IMR-90 (cell line): ENCODE results near the gene ATP6AP1. TPM values are rescaled to one million over a fixed set of nuclear protein-coding genes. Genes with fewer than 3 reads are reported as not detected.
A peak's percentile ranks its signal among the peaks of the same experiment; 100 is the strongest.

Source experiments
- ATAC-seq: fragments of 200-7000 bp; cut with Tn5 transposase; 2 replicates; pipeline ENCODE4 v1.9.1; 2020; ENCODE audit warnings: low read depth, mild to moderate bottlenecking, moderate library complexity
- BruUV-seq: library from RNA; stranded (reverse); fragments of 400-500 nt; replicated peaks from 2 replicates; lab custom pipeline; 2021; lab: Mats Ljungman, UMichigan
- CTCF ChIA-PET: fragments of 300-600 bp; formaldehyde crosslinking; extraction: SDS; loops from one replicate; lab custom pipeline; 2021; ENCODE audit warnings: antibody characterized with exemption; lab: Yijun Ruan, JAX
- POLR2A ChIA-PET: fragments of 300-600 bp; sonication (Branson Sonifier 250); formaldehyde crosslinking; loops from one replicate; lab custom pipeline; 2022; ENCODE audit warnings: antibody characterized with exemption; ENCODE audit not compliant: unreplicated experiment; lab: Charles Lee
- DNase-seq: peaks from one replicate; pipeline ENCODE4 v3.0.0; 2013
- H2AFZ ChIP-seq: replicated peaks from 2 replicates; pipeline ENCODE3; 2013; ENCODE audit warnings: low read length, mild to moderate bottlenecking; ENCODE audit not compliant: poor library complexity
- H2AK5ac ChIP-seq: 2 replicates; pipeline ENCODE4 v1.6.1; 2013; ENCODE audit warnings: low read depth, low read length, inconsistent platforms
- H2AK9ac ChIP-seq: replicated peaks from 2 replicates; pipeline ENCODE3; 2013; ENCODE audit warnings: mild to moderate bottlenecking, low read depth, low read length, moderate library complexity; ENCODE audit not compliant: poor library complexity
- H2BK120ac ChIP-seq: 2 replicates; pipeline ENCODE4 v1.6.1; 2013; ENCODE audit warnings: low read depth, low read length, inconsistent platforms
- H2BK15ac ChIP-seq: 3 replicates; pipeline ENCODE4 v1.6.1; 2013; ENCODE audit warnings: low read depth, low read length, inconsistent platforms
- H2BK20ac ChIP-seq: 2 replicates; pipeline ENCODE4 v1.6.1; 2013; ENCODE audit warnings: low read depth, mild to moderate bottlenecking, inconsistent platforms, low read length, moderate library complexity
- H2BK5ac ChIP-seq: 2 replicates; pipeline ENCODE4 v1.6.1; 2013; ENCODE audit warnings: mild to moderate bottlenecking, low read depth, low read length, inconsistent platforms; ENCODE audit not compliant: poor library complexity, severe bottlenecking
- H3K14ac ChIP-seq: replicated peaks from 2 replicates; pipeline ENCODE4 v1.6.1; 2013; ENCODE audit warnings: low read depth, low read length, inconsistent platforms
- H3K18ac ChIP-seq: 2 replicates; pipeline ENCODE4 v1.6.1; 2013; ENCODE audit warnings: low read depth, low read length, control low read depth
- H3K23ac ChIP-seq: 2 replicates; pipeline ENCODE4 v1.6.1; 2013; ENCODE audit warnings: low read depth, low read length, inconsistent platforms
- H3K27ac ChIP-seq: 2 replicates; pipeline ENCODE4 v1.5.1; 2013; ENCODE audit warnings: mild to moderate bottlenecking, control low read depth, low read length; ENCODE audit not compliant: insufficient read depth
- H3K27me3 ChIP-seq: 2 replicates; pipeline ENCODE4 v1.6.1; 2013; ENCODE audit warnings: low read length; ENCODE audit not compliant: control insufficient read depth, insufficient read depth
- H3K36me3 ChIP-seq: 2 replicates; pipeline ENCODE4 v1.6.1; 2013; ENCODE audit warnings: low read length, mixed read lengths; ENCODE audit not compliant: control insufficient read depth, insufficient read depth
- H3K4ac ChIP-seq: 2 replicates; pipeline ENCODE4 v1.6.1; 2013; ENCODE audit warnings: low read depth, low read length, inconsistent platforms
- H3K4me1 ChIP-seq: 2 replicates; pipeline ENCODE4 v1.6.1; 2013; ENCODE audit warnings: low read length, mixed read lengths; ENCODE audit not compliant: control insufficient read depth, insufficient read depth
- H3K4me2 ChIP-seq: 2 replicates; pipeline ENCODE4 v1.6.1; 2013; ENCODE audit warnings: low read depth, mild to moderate bottlenecking, control low read depth, low read length, moderate library complexity
- H3K4me3 ChIP-seq: 2 replicates; pipeline ENCODE4 v1.5.1; 2013; ENCODE audit warnings: low read depth, mild to moderate bottlenecking, control low read depth, low read length, moderate library complexity; ENCODE audit not compliant: insufficient read depth
- H3K56ac ChIP-seq: 2 replicates; pipeline ENCODE4 v1.6.1; 2013; ENCODE audit warnings: low read length, inconsistent platforms; ENCODE audit not compliant: insufficient read depth; ENCODE audit errors: extremely low read depth
- H3K79me1 ChIP-seq, 2 experiments: 2 replicates each; pipeline ENCODE4 v1.6.1; 2013; ENCODE audit warnings: low read length in 2 of 2, inconsistent platforms in 1 of 2, low read depth in 1 of 2
- H3K9ac ChIP-seq: 2 replicates; pipeline ENCODE4 v1.6.1; 2013; ENCODE audit warnings: low read depth, low read length, control low read depth
- H3K9me1 ChIP-seq: 2 replicates; pipeline ENCODE4 v1.6.1; 2013; ENCODE audit warnings: low read length, inconsistent platforms; ENCODE audit not compliant: insufficient read depth
- H3K9me3 ChIP-seq: 2 replicates; pipeline ENCODE4 v1.6.1; 2013; ENCODE audit warnings: low read length; ENCODE audit not compliant: control insufficient read depth, insufficient read depth
- H4K20me1 ChIP-seq: 2 replicates; pipeline ENCODE4 v1.6.1; 2013; ENCODE audit warnings: low read length, inconsistent platforms; ENCODE audit not compliant: insufficient read depth
- H4K5ac ChIP-seq: 2 replicates; pipeline ENCODE4 v1.6.1; 2013; ENCODE audit warnings: mild to moderate bottlenecking, low read depth, low read length, control low read depth
- H4K8ac ChIP-seq, 2 experiments: 2 replicates each; pipeline ENCODE4 v1.6.1; 2013; ENCODE audit warnings: low read depth in 2 of 2, low read length in 2 of 2, control low read depth in 1 of 2, inconsistent platforms in 1 of 2
- H4K91ac ChIP-seq: 2 replicates; pipeline ENCODE4 v1.6.1; 2013; ENCODE audit warnings: low read depth, low read length, inconsistent platforms; ENCODE audit not compliant: insufficient read depth
- CEBPB ChIP-seq: IDR thresholded peaks from 2 replicates; pipeline ENCODE4 v1.6.1; 2012; ENCODE audit warnings: low read depth, low read length, improper control_type of control experiment
- CHD1 ChIP-seq: IDR thresholded peaks from 2 replicates; pipeline ENCODE4 v1.6.1; 2012; ENCODE audit warnings: low read depth, low read length, improper control_type of control experiment
- MAZ ChIP-seq: IDR thresholded peaks from 2 replicates; pipeline ENCODE4 v1.6.1; 2012; ENCODE audit warnings: low read depth, mild to moderate bottlenecking, low read length, improper control_type of control experiment, moderate library complexity, borderline replicate concordance
- MXI1 ChIP-seq: IDR thresholded peaks from 2 replicates; pipeline ENCODE4 v1.6.1; 2012; ENCODE audit warnings: low read depth, mild to moderate bottlenecking, low read length, moderate library complexity, borderline replicate concordance
- RAD21 ChIP-seq: IDR thresholded peaks from 2 replicates; pipeline ENCODE4 v1.6.1; 2012; ENCODE audit warnings: low read length, improper control_type of control experiment
- RFX5 ChIP-seq: IDR thresholded peaks from 2 replicates; pipeline ENCODE4 v1.8.0; 2012; ENCODE audit warnings: low read depth, mild to moderate bottlenecking, low read length, moderate library complexity
- SMC3 ChIP-seq: fragments of 150-350 bp; IDR thresholded peaks from 2 replicates; pipeline ENCODE4 v1.6.1; 2016; ENCODE audit warnings: low read depth, mild to moderate bottlenecking, antibody characterized with exemption, low read length, moderate library complexity
- WGBS, 2 experiments: methylation state at CpG; one replicate each; pipeline versions ENCODE4 v1.1.5 to v1.1.7; 2013; ENCODE audit warnings: missing lambda C conversion rate in 2 of 2; ENCODE audit not compliant: insufficient read length in 1 of 2; ENCODE audit errors: extremely low coverage in 2 of 2; 5-methylcytosine and 5-hydroxymethylcytosine counted together
- dilution Hi-C: fragments of 300-500 bp; cut with HindIII; formaldehyde crosslinking; loops from one replicate; pipeline ENCODE4 v1.14.3; 2018; ENCODE audit warnings: low sequenced_read_pairs; ENCODE audit not compliant: unreplicated experiment
- in situ Hi-C: fragments of 300-500 bp; cut with MboI; formaldehyde crosslinking; loops from 3 replicates; pipeline ENCODE4 v1.14.3; 2019; ENCODE audit warnings: low sequenced_read_pairs, inconsistent platforms, mixed read lengths
- intact Hi-C: fragments of 100-400 bp; cut with micrococcal nuclease; formaldehyde crosslinking; loops from 2 replicates; pipeline ENCODE4 v1.10.0; 2022
- polyA plus RNA-seq, 3 experiments: library from polyadenylated mRNA; depleted of rRNA; stranded (reverse); fragments of >200 nt; gene quantifications; 2 replicates each; pipeline ENCODE4 v1.2.3, GENCODE V29; 2012; ENCODE audit warnings: low replicate concordance in 1 of 3
- total RNA-seq: library from RNA; depleted of rRNA; stranded (reverse); fragments of >200 nt; gene quantifications from 2 replicates; pipeline ENCODE4 v1.2.3, GENCODE V29; 2012
- TF ChIP-seq, protein P1 (sequence below): fragments of 150-350 bp; IDR thresholded peaks from 2 replicates; pipeline ENCODE4 v1.6.1; 2017; ENCODE audit warnings: mild to moderate bottlenecking, antibody characterized with exemption, low read length, low read depth
- TF ChIP-seq, protein P2 (sequence below): fragments of 150-350 bp; IDR thresholded peaks from 2 replicates; pipeline ENCODE4 v1.6.1; 2016; ENCODE audit warnings: low read depth, mild to moderate bottlenecking, low read length, moderate library complexity, borderline replicate concordance

The ATP6AP1 gene
- total and polyA plus RNA-seq, 2 of the 4 experiments (the other 2 are of a cell fraction), result 13.8 to 96.7 TPM

DNA sequence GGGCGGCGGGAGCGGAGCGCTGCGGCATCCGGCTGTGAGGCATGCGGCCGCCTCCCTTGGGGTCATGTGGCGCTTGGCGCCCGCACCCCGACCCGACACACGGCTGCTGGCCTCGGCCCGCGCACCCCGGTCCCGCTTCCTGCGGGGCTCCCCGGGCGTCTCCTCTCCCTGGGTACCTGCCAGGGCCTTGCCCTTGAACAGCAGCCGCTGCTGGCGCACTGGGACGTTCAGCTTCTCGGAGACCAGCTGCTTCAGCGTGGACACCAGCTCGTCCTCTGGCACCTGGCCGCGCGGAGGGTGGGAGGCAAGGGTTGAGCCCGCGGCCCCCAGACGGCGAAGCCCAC lies 57.5 kb downstream of the ATP6AP1 start:
- no peak for ATAC-seq
- peaks cover 4% of the 10 kb centered on the region; the same call in 1 of the 2 replicates for H3K4me1 ChIP-seq
- peak overlapping the region; percentile 69 for H2AFZ ChIP-seq
- 36% methylated on average over 19 of the region's 35 CpGs; no CpG with 5 or more reads in 1 of the 2 experiments for WGBS, 2 experiments
- peak overlapping the region; percentile 99 for H2AK9ac ChIP-seq
- H3K36me3 ChIP-seq, result peaks cover 16% of the 10 kb centered on the region; the same call in 1 of the 2 replicates
- H4K91ac ChIP-seq, result peak overlapping the region; percentile 62; the same call in 1 of the 2 replicates
- BruUV-seq, result no TSS peak
- H3K23ac ChIP-seq, result no peak overlapping the region
- peak overlapping the region; percentile 83 for H3K27ac ChIP-seq
- ChIA-PET POLR2A (interaction anchor here (0.6 kb wide), 1 partner anchor 36 kb away, joined by 6 read pairs; no protein-coding TSS in a partner anchor), CTCF (no interaction called here)
- TF ChIP-seq SMC3, result no peak
- TF ChIP-seq CEBPB, result no peak
- TF ChIP-seq MXI1, result no peak
- TF ChIP-seq, protein P1, sequence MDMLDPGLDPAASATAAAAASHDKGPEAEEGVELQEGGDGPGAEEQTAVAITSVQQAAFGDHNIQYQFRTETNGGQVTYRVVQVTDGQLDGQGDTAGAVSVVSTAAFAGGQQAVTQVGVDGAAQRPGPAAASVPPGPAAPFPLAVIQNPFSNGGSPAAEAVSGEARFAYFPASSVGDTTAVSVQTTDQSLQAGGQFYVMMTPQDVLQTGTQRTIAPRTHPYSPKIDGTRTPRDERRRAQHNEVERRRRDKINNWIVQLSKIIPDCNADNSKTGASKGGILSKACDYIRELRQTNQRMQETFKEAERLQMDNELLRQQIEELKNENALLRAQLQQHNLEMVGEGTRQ, result peak; percentile 34; the same call in 1 of the 2 replicates
- TF ChIP-seq RFX5, result no peak
- TF ChIP-seq RAD21, result no peak
- no peak for TF ChIP-seq CHD1
- no peak for TF ChIP-seq MAZ
- TF ChIP-seq, protein P2, sequence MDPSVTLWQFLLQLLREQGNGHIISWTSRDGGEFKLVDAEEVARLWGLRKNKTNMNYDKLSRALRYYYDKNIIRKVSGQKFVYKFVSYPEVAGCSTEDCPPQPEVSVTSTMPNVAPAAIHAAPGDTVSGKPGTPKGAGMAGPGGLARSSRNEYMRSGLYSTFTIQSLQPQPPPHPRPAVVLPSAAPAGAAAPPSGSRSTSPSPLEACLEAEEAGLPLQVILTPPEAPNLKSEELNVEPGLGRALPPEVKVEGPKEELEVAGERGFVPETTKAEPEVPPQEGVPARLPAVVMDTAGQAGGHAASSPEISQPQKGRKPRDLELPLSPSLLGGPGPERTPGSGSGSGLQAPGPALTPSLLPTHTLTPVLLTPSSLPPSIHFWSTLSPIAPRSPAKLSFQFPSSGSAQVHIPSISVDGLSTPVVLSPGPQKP, result no peak
- H4K8ac ChIP-seq, result peak overlapping the region; percentile 24 to 78; a peak in 3 of 4 replicates
- no peak overlapping the region for H2BK120ac ChIP-seq
- peak overlapping the region; percentile 82; the same call in 1 of the 2 replicates for H3K14ac ChIP-seq
- H3K79me1 ChIP-seq, result peaks cover 3 to 38% of the 10 kb centered on the region in 2 experiments; a peak in 3 of 4 replicates
- H3K4me3 ChIP-seq, result peak overlapping the region; percentile 86
- no peaks in the 10 kb centered on the region for H3K27me3 ChIP-seq
- peaks cover 8% of the 10 kb centered on the region; the same call in 1 of the 2 replicates for H3K9me1 ChIP-seq
- no peak for DNase-seq
- H2BK15ac ChIP-seq, result no peak overlapping the region
- intact Hi-C loops, result no loop called here
- peak overlapping the region; percentile 46 for H4K5ac ChIP-seq
- H2AK5ac ChIP-seq, result peak overlapping the region; percentile 67; the same call in 1 of the 2 replicates
- peak overlapping the region; percentile 64 for H3K4me2 ChIP-seq
- no peak overlapping the region for H2BK20ac ChIP-seq
- H2BK5ac ChIP-seq, result peak overlapping the region; percentile 43
- peak overlapping the region; percentile 86 for H3K9ac ChIP-seq
- no peaks in the 10 kb centered on the region for H3K9me3 ChIP-seq
- in situ Hi-C loops, result no loop called here
- H3K56ac ChIP-seq, result 0 out of 2 replicates have a peak overlapping the region, but pooled peaks have one; percentile 41
- dilution Hi-C loops, result no loop called here
- peak overlapping the region; percentile 68 for H3K4ac ChIP-seq
- H3K18ac ChIP-seq, result no peak overlapping the region
- H4K20me1 ChIP-seq, result peaks cover 4% of the 10 kb centered on the region; the same call in 1 of the 2 replicates
